OCI-LY1 (cell line): Measurements from ENCODE around the gene TMEM144.

ENCODE experiments used
- H2AFZ ChIP-seq: fragments of 200-600 bp; sonication (generic), shearing (Covaris generic); 2 replicates; pipeline ENCODE4 v1.6.0; 2014; ENCODE audit warnings: antibody characterized with exemption, mild to moderate bottlenecking, low read length
- H3F3A ChIP-seq: fragments of 200-600 bp; sonication (generic), shearing (Covaris generic); 2 replicates; pipeline ENCODE4 v1.6.0; 2014; ENCODE audit warnings: mild to moderate bottlenecking, antibody characterized with exemption, low read length, moderate library complexity; ENCODE audit not compliant: insufficient read depth
- H3K27ac ChIP-seq: fragments of 200-600 bp; sonication (generic); 2 replicates; pipeline ENCODE4 v1.5.1; 2014; ENCODE audit warnings: low read length, mixed run types, mild to moderate bottlenecking, low read depth; ENCODE audit not compliant: poor library complexity, severe bottlenecking
- H3K27me3 ChIP-seq: fragments of 200-600 bp; sonication (generic); 2 replicates; pipeline ENCODE4 v1.6.0; 2014; ENCODE audit warnings: antibody characterized with exemption, mild to moderate bottlenecking, low read length, moderate library complexity; ENCODE audit not compliant: insufficient read depth
- H3K36me3 ChIP-seq: fragments of 200-600 bp; sonication (generic); 2 replicates; pipeline ENCODE4 v1.6.1; 2014; ENCODE audit warnings: mild to moderate bottlenecking, antibody characterized with exemption, low read length, moderate library complexity, mixed read lengths; ENCODE audit not compliant: insufficient read depth
- H3K4me1 ChIP-seq: fragments of 200-600 bp; sonication (generic); 2 replicates; pipeline ENCODE4 v1.5.1; 2014; ENCODE audit warnings: mild to moderate bottlenecking, low read length, moderate library complexity; ENCODE audit not compliant: insufficient read depth, severe bottlenecking
- H3K4me2 ChIP-seq: fragments of 200-600 bp; sonication (generic), shearing (Covaris generic); 2 replicates; pipeline ENCODE4 v1.6.1; 2014; ENCODE audit warnings: low read length
- H3K4me3 ChIP-seq: fragments of 200-600 bp; sonication (generic); 2 replicates; pipeline ENCODE4 v1.5.1; 2014; ENCODE audit warnings: low read length, low read depth, mild to moderate bottlenecking, mixed read lengths; ENCODE audit not compliant: poor library complexity, severe bottlenecking
- H3K79me2 ChIP-seq: fragments of 200-600 bp; shearing (Covaris generic); 2 replicates; pipeline ENCODE4 v1.6.1; 2016; ENCODE audit warnings: mixed run types, low read length, mixed read lengths; ENCODE audit not compliant: insufficient read depth
- H3K9ac ChIP-seq: fragments of 200-600 bp; sonication (generic), shearing (Covaris generic); 2 replicates; pipeline ENCODE4 v1.6.1; 2014; ENCODE audit warnings: mild to moderate bottlenecking, low read length, mixed read lengths
- H3K9me2 ChIP-seq: fragments of 200-600 bp; sonication (generic), shearing (Covaris generic); 2 replicates; pipeline ENCODE4 v1.6.1; 2014; ENCODE audit warnings: low read depth, mild to moderate bottlenecking, low read length, mixed read lengths
- H3K9me3 ChIP-seq: fragments of 200-600 bp; shearing (Covaris generic); 2 replicates; pipeline ENCODE4 v1.6.1; 2014; ENCODE audit warnings: low read length, mixed read lengths
- H4K20me1 ChIP-seq: fragments of 200-600 bp; sonication (generic), shearing (Covaris generic); 2 replicates; pipeline ENCODE4 v1.6.0; 2016; ENCODE audit warnings: mild to moderate bottlenecking, low read length; ENCODE audit not compliant: insufficient read depth
- EZH2 ChIP-seq: fragments of 200-600 bp; sonication (generic), shearing (Covaris generic); IDR thresholded peaks from 2 replicates; pipeline ENCODE4 v1.8.0; 2017; ENCODE audit warnings: borderline replicate concordance, mixed run types, mild to moderate bottlenecking, antibody characterized with exemption, low read length, moderate library complexity, mixed read lengths
- TF ChIP-seq, protein P1 (sequence below): fragments of 200-600 bp; sonication (generic), shearing (Covaris generic); IDR thresholded peaks from 2 replicates; pipeline ENCODE4 v1.5.1; 2017; ENCODE audit warnings: mild to moderate bottlenecking, antibody characterized with exemption, low read length, moderate library complexity, mixed read lengths

TMEM144 gene

GRCh38 chr4:158280856-158281255 is 70.6 kb downstream of the TMEM144 start:
- TF ChIP-seq EZH2: no peak
- TF ChIP-seq, protein P1, sequence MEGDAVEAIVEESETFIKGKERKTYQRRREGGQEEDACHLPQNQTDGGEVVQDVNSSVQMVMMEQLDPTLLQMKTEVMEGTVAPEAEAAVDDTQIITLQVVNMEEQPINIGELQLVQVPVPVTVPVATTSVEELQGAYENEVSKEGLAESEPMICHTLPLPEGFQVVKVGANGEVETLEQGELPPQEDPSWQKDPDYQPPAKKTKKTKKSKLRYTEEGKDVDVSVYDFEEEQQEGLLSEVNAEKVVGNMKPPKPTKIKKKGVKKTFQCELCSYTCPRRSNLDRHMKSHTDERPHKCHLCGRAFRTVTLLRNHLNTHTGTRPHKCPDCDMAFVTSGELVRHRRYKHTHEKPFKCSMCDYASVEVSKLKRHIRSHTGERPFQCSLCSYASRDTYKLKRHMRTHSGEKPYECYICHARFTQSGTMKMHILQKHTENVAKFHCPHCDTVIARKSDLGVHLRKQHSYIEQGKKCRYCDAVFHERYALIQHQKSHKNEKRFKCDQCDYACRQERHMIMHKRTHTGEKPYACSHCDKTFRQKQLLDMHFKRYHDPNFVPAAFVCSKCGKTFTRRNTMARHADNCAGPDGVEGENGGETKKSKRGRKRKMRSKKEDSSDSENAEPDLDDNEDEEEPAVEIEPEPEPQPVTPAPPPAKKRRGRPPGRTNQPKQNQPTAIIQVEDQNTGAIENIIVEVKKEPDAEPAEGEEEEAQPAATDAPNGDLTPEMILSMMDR: no peak
- no peaks in the 10 kb centered on the region for H3K79me2 ChIP-seq
- H3K27ac ChIP-seq: no peak overlapping the region
- no peaks in the 10 kb centered on the region for H3F3A ChIP-seq
- H3K4me3 ChIP-seq: no peak overlapping the region
- H3K9me3 ChIP-seq: no peaks in the 10 kb centered on the region
- H3K4me1 ChIP-seq: no peaks in the 10 kb centered on the region
- H4K20me1 ChIP-seq: no peaks in the 10 kb centered on the region
- no peak overlapping the region for H3K4me2 ChIP-seq
- no peaks in the 10 kb centered on the region for H3K36me3 ChIP-seq
- H3K9me2 ChIP-seq: no peaks in the 10 kb centered on the region
- H3K9ac ChIP-seq: no peak overlapping the region
- H2AFZ ChIP-seq: no peak overlapping the region
- H3K27me3 ChIP-seq: no peaks in the 10 kb centered on the region

DNA sequence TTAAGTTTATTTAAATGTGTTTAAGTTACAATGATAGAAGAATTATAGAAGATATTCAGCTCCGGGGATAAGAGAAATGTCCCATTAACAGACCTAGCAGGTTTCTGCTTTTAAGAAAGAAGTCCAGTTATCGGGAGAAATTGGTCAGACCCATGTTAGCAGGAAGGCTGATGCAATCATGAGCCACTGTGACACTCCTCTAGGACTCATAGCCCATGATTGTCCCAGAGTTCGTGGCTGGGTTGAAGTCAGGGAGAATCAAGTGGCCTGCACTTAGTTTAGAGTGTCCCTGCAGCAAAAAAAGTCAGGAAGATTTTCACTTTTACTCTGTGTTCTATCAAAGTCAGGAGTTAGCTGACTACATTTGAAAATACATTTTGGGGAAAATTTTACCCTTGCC is 72.0 kb downstream of the TMEM144 start:
- no peak overlapping the region for H3K4me3 ChIP-seq

DNA sequence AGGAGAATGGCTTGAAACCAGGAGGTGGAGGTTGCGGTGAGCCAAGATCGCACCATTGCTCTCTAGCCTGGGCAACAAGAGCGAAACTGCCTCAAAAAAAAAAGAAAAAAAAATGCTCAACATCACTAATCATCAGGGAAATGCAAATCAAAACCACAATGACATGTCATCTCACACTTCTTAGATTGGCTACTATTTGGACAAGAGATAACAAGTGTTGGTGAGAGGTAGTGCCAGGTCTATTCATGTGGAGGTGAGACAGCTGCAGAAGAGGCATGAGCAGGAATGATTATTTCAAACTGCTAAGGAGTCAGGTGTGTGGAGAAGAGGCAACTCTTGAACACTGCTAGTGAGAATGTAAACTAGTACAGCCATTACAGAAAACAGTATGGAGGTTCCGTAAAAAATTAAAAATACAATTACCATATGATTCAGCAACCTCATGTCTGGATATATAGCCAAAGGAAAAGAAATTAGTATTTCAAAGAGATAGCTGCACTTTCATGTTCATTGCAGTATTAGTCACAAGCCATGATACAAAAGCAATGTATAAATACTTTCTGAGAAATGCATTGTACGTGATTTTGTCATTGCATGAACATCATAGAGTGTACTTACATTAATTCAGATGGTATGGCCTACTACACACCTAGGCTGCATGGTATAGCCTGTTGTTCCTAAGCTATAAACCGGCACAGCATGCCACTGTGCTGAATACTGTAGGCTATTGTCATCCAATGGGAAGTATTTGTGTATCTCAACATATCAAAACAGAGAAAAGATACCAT is 75.3 kb downstream of the TMEM144 start:
- TF ChIP-seq EZH2: no peak
- TF ChIP-seq, protein P1: no peak
- H3K9me2 ChIP-seq: no peaks in the 10 kb centered on the region

More for the DNA sequence above, 72.0 kb downstream of the TMEM144 start:
- Histone ChIP-seq H3K4me2 (no peak overlapping the region), H3F3A (no peaks in the 10 kb centered on the region), H3K36me3 (no peaks in the 10 kb centered on the region), H3K9me2 (no peaks in the 10 kb centered on the region), H2AFZ (no peak overlapping the region), H3K27me3 (no peaks in the 10 kb centered on the region), H3K79me2 (no peaks in the 10 kb centered on the region), H3K27ac (no peak overlapping the region), H4K20me1 (no peaks in the 10 kb centered on the region), H3K4me1 (no peaks in the 10 kb centered on the region), H3K9me3 (no peaks in the 10 kb centered on the region), H3K9ac (no peak overlapping the region)
- no peak for TF ChIP-seq EZH2

GRCh38 chr4:158290912-158291311 is 80.6 kb downstream of the TMEM144 start:
- no peak overlapping the region for H3K4me3 ChIP-seq
- no peak for TF ChIP-seq EZH2
- TF ChIP-seq, protein P1: no peak
- no peaks in the 10 kb centered on the region for H3K36me3 ChIP-seq

More for the DNA sequence above, 75.3 kb downstream of the TMEM144 start:
- Histone ChIP-seq H3K4me1 (no peaks in the 10 kb centered on the region), H3K9ac (no peak overlapping the region), H4K20me1 (no peaks in the 10 kb centered on the region), H3K79me2 (no peaks in the 10 kb centered on the region), H3K36me3 (no peaks in the 10 kb centered on the region), H3K9me3 (no peaks in the 10 kb centered on the region), H3K4me3 (no peak overlapping the region), H3K27me3 (no peaks in the 10 kb centered on the region), H2AFZ (no peak overlapping the region), H3F3A (no peaks in the 10 kb centered on the region), H3K27ac (no peak overlapping the region), H3K4me2 (no peak overlapping the region)

More at GRCh38 chr4:158290912-158291311, 80.6 kb downstream of the TMEM144 start:
- no peak overlapping the region for H3K4me2 ChIP-seq
- H3K9me2 ChIP-seq: no peaks in the 10 kb centered on the region
- no peaks in the 10 kb centered on the region for H4K20me1 ChIP-seq
- H3K79me2 ChIP-seq: no peaks in the 10 kb centered on the region
- no peaks in the 10 kb centered on the region for H3K9me3 ChIP-seq
- H2AFZ ChIP-seq: no peak overlapping the region
- H3K9ac ChIP-seq: no peak overlapping the region
- H3K27me3 ChIP-seq: no peaks in the 10 kb centered on the region
- no peaks in the 10 kb centered on the region for H3F3A ChIP-seq
- H3K4me1 ChIP-seq: no peaks in the 10 kb centered on the region
- no peak overlapping the region for H3K27ac ChIP-seq
